ENCODE results near the gene ADAMTS14.
"Not testable (repeated sequence)": the region's sequence is repeated elsewhere in the genome, so short reads cannot be mapped to it uniquely, and the experiment has no call there.

ADAMTS14 gene

DNA sequence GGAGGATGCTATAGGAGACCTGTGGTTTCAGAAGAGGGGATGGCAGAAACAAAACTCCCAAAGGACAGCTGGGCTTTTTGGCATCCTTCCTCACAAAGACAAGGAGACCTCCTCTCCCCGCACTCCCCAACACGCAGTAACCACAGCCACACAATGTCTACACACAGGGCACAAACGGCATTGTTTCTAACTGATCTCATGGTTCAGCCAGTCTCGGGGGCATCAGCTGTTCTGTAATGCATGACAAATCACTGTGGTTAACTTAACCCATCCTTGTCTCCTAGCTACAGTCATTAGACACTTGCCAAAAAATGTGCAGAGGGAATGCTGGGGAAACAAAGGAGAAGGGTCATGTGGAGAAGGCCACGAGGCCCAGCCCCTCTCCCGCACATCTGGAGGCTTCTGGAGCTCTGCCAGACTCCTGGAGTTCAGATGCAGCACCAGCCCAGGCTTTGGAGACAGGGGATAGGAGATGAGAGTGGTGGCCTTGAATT, 7.6 kb upstream of the ADAMTS14 start:
- TF ChIP-seq, protein P1, sequence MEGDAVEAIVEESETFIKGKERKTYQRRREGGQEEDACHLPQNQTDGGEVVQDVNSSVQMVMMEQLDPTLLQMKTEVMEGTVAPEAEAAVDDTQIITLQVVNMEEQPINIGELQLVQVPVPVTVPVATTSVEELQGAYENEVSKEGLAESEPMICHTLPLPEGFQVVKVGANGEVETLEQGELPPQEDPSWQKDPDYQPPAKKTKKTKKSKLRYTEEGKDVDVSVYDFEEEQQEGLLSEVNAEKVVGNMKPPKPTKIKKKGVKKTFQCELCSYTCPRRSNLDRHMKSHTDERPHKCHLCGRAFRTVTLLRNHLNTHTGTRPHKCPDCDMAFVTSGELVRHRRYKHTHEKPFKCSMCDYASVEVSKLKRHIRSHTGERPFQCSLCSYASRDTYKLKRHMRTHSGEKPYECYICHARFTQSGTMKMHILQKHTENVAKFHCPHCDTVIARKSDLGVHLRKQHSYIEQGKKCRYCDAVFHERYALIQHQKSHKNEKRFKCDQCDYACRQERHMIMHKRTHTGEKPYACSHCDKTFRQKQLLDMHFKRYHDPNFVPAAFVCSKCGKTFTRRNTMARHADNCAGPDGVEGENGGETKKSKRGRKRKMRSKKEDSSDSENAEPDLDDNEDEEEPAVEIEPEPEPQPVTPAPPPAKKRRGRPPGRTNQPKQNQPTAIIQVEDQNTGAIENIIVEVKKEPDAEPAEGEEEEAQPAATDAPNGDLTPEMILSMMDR (IDR thresholded peaks at IDR 0.05; ENCODE audit: control insufficient read depth, insufficient read depth, low read depth, low read length, missing control alignments): no peak
- H3K4me3 ChIP-seq (ENCODE audit: control insufficient read depth, low read depth, low read length): no peak overlapping the region
- DNase-seq (ENCODE audit: low read depth): peak; percentile 89

DNA sequence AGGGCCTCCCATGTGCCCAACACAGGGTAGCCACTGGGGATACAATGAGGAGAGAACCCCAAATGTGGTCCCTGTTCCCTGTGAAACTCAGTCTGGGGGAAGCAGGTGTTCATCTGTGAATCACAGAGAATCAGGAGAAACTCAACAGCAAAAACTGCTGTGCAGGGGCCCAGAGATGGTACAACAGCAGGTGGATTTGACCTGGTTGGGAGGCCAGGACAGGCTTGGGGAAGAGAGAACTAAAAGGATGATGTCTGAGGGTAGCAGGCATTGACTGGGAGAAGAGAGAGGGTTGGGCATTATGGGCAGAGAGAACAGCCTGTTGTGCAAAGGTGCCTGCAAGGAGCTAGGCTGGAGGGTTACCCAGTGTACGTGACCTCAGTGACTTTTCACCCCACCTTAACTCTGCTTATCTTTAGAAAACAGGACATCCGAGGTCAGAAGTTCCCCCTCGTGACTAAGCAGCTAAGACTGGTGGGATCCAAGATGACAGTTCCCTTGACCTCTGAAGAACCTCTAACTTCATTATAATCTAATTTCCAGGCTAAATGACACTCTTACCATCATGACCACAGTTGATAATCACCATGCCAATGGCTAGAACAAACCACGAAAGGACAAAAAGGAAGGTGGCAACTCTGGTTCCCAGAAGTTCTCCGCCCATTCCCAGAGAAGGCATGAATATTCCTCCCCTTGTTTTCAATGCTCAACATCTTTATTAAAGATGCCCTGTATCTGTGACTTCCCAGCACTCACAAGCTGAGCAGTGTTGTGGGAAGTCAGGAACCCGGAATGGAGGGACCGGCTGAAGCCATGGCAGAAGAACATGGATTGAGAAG, 5.1 kb upstream of the ADAMTS14 start:
- no peak overlapping the region for H3K4me3 ChIP-seq (ENCODE audit: control insufficient read depth, low read depth, low read length)
- no peak for DNase-seq (ENCODE audit: low read depth)
- TF ChIP-seq, protein P1 (IDR thresholded peaks at IDR 0.05; ENCODE audit: control insufficient read depth, insufficient read depth, low read depth, low read length, missing control alignments): no peak

DNA sequence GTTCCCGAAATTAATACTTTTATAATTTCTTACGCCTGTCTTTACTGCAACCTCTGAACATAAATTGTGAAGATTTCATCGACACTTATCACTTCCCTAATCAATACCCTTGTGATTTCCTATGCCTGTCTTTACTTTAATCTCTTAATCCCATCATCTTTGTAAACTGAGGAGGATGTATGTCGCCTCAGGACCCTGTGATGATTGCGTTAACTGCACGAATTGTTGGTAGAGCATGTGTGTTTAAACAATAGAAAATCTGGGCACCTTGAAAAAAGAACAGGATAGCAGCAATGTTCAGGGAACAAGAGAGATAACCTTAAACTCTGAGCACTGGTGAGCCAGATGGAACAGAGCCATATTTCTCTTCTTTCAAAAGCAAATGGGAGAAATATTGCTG, 4.5 kb upstream of the ADAMTS14 start:
- not testable (repeated sequence) for H3K4me3 ChIP-seq (ENCODE audit: control insufficient read depth, low read depth, low read length)

DNA sequence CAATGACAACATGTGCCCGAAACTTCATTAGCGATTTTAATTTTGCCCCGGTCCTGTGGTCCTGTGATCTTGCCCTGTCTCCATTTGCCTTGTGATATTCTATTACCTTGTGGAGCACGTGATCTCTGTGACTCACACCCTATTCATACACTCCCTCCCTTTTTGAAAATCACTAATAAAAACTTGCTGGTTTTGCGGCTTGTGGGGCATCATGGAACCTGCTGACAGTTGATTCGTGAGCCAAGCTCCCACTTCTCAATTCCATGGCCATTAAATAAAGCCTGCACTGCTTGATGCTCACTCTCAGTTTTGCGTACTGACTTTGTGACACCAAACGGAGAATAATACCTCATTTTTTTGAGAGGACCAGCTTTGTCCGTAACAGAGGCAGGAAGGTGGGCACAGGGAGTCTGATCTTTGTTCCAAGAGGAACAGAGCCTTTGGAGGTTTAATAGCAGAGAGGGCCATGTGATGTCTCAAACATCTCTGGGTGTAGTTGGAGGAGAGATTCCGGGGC, 3.8 kb upstream of the ADAMTS14 start:
- TF ChIP-seq, protein P1 (IDR thresholded peaks at IDR 0.05; ENCODE audit: control insufficient read depth, insufficient read depth, low read depth, low read length, missing control alignments): no peak
- H3K4me3 ChIP-seq (ENCODE audit: control insufficient read depth, low read depth, low read length): no peak overlapping the region
- no peak for DNase-seq (ENCODE audit: low read depth)

More for the DNA sequence above, 4.5 kb upstream of the ADAMTS14 start:
- not testable (repeated sequence) for DNase-seq (ENCODE audit: low read depth)

DNA sequence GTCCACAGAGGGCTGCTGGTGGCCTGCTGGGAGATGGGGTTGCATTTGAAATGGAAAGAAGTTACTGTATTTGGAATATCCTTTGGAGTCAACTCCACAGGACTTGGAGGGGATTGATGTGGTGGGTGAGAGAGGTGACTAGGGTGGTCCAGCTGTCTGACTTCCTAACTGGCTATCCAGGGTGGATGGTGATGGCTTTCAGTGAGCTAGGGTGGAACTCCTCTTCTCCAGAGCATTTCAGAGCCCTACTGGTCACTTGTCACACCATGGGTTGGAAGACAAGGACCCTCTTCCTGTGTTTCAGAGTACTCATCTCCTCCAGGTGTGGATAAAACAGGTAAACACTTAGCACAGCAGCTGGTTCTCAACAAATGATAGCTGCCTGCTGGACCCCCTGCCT, 3.3 kb upstream of the ADAMTS14 start:
- DNase-seq (ENCODE audit: low read depth): no peak
- H3K4me3 ChIP-seq (ENCODE audit: control insufficient read depth, low read depth, low read length): no peak overlapping the region
- TF ChIP-seq, protein P1 (IDR thresholded peaks at IDR 0.05; ENCODE audit: control insufficient read depth, insufficient read depth, low read depth, low read length, missing control alignments): no peak

DNA sequence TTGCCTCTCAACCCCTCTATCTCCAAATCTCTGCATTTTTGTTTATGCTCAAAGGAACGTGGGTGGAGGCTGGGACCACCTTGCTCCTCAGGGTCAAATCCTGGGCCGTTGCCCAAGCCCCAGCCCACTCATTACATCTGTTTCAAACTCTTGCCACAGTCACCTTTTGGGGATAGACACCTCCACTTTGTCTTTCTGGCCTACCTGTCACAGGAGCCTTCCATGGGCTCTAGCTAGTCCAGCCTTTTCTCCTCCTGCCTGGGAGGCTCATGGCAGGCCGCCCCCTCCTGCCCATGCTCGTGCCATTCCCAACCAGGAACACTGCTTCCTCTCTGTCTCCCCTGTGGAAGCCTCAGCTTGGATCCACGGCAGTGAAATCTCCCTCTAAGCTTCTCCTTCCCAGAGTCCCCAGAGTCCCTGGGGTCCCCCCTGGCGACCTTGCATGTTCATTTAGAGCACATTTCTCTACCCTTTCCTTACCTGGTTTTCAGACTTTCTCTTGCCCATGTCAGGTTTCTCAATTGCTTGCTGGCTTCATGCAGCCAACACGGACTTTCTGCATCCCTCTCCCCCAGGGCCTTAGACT, 2.5 kb upstream of the ADAMTS14 start:
- H3K4me3 ChIP-seq (ENCODE audit: control insufficient read depth, low read depth, low read length): no peak overlapping the region
- TF ChIP-seq, protein P1 (IDR thresholded peaks at IDR 0.05; ENCODE audit: control insufficient read depth, insufficient read depth, low read depth, low read length, missing control alignments): no peak
- no peak for DNase-seq (ENCODE audit: low read depth)

DNA sequence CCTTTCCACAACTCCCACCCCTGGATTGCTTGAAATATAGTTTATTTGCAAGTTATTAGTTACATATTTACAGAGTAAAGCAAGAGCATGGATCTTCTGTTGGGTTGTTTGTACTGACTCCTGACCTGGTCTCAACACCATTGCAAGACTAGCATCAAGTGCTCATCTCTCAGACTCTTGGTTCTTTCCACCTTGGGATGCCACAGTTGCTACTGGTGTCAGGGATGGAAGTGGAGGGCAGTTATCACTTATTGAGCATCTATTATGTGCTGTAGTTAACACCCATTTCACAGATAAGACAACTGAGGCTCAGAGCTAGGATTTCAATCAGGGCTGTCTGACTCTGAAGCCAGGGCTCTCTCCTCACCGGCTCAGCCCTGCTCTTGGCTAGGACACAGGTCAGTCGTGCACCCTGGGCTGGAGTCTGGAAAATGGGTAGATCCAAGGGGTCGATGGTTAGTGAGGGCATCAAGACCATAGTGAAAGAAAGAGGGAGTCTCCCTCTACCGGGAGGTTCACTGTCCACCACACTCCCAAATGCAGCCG, 614 bp upstream of the ADAMTS14 start:
- no peak for DNase-seq (ENCODE audit: low read depth)
- TF ChIP-seq, protein P1 (IDR thresholded peaks at IDR 0.05; ENCODE audit: control insufficient read depth, insufficient read depth, low read depth, low read length, missing control alignments): peak; percentile 28
- H3K4me3 ChIP-seq (ENCODE audit: control insufficient read depth, low read depth, low read length): peak overlapping the region; percentile 48
